Suppressor macrophage (primary cell): ENCODE measurements around the gene HOXA6.

ENCODE experiments used
- DNase-seq, 4 experiments: peaks; one replicate each; pipeline ENCODE4 v3.0.0-alpha.2; 2020 to 2022

HOXA6 gene

DNA sequence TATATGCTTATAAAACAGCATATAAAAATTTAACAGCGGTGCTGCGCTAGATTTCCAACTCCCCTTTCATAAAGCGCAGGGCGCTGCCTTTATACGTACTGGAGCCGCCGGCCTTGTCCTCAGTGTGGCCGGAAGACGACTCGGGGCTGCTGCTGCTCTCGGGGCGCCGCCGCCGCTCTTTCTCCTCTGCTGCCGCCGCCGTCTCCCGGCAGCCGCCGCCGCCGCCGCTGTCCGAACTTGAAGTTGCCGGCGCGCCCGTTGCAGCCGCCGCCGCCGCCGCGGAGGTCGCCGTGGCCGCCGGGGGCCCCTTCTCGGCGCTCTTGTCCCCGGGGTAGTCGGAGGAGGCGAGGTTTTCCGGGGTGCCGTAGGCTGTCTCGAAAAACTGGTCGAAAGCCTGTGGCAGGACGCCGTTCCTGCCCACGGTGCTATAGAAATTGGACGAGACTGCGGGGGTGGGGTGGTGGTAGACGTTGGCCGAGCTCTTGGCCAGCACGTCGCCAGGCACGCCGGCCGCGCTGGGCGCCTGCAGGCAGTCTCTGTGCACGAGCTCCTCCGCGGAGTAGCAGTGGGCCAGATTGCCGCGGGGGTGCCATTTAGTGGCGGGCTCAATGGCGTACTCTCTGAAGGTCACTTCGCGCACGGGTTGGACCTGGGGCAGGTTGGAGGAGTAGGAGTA is 36.9 kb upstream of the HOXA6 start:
- peak in 3 of 4 experiments; percentile 47 to 73 (median 66) for DNase-seq

DNA sequence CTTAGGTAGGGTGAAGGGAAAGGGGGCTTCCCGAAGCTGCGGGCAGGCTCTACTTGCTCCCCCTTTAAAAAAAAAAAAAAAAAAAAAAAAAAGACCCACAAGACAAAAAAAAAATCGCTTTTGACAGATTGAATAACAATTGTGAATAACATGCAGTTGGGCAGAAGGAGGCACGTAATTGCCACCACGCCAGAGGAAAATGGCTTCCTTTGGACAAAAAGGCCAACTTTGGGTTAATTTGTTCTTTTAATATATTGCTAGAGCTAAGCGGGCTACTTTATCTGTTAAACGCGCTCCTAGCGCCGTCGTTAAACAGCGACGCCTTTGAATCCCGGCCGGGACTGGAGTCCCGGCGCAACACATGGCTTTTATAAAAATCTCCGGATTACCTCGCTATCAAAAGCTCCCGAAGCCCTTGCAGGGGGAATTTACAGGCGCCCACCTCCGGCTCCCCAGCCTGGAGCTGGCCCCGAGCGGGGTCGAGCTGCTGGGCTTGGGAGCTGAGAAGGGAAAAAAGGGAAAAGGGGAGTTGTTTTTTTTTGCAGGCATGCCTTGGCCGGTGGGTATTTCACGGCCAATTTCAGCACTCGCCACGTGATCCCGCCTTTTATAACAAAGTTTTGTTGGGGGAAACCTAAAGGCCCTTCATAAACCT is 36.2 kb upstream of the HOXA6 start:
- peak in 1 of 4 experiments; percentile 52 for DNase-seq

DNA sequence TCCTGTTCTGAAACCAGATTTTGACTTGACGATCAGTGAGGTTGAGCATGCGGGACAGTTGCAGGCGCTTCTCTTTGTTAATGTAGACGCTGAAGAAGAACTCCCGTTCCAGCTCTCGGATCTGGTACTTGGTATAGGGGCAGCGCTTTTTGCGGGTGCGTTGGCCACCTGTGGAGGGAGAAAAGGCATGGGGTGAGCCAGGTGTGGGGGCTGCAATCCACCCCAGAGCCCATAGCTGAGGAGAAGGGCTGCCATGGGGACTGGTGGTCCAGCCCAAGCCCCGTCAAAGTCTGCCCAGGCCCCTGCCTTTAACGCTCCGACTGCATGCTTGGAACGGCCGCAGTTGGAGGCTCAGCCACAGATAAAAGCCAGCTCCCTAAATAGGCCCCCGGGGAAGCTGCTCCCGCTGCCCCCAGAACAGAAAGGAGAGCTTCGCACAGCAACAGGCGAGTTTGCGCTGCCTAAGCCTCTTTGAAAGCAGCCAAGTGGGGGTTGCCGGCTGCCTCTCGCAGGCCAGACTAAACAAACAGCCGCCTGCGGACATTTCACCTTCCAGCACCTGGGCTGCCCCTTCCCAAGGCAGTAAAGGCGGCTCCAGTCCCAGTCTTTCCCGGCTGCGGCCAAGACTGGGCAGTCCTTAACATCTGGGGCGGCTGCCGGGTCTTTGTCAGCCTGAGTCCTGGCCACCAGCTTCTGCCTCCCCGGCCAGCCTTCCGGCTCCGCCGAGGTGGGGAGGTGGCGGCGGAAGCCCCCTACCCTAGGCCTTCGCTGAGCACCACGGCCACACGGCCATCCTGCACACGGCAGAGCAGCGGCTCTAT is 35.5 kb upstream of the HOXA6 start:
- DNase-seq = no peak

DNA sequence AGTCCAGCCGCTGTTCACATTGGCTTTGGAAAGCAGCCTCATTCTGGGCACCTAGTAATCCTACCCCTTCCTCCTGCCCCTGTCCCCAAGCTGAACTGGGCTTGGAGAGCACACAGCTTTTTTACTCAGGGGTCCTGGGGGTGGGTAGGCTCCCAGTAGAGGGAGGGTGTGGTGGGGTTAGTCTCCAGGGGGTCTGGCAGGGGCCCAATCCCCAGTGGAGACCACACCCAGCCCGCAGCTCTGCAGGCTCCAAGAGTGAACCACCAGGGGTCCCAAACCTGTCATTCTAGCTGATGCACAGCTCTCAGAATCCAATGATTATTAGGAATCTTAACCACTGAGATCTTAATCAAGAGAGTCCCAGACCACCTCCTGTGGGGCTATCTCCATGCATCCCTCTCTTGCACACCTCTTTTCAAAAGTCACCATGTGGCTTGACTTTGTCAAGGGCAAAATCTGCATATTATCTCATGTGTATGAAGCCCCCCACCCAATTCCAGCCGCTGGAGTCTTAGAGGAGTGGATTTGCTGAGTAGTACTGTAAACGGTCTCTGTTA is 34.8 kb upstream of the HOXA6 start:
- no peak for DNase-seq

DNA sequence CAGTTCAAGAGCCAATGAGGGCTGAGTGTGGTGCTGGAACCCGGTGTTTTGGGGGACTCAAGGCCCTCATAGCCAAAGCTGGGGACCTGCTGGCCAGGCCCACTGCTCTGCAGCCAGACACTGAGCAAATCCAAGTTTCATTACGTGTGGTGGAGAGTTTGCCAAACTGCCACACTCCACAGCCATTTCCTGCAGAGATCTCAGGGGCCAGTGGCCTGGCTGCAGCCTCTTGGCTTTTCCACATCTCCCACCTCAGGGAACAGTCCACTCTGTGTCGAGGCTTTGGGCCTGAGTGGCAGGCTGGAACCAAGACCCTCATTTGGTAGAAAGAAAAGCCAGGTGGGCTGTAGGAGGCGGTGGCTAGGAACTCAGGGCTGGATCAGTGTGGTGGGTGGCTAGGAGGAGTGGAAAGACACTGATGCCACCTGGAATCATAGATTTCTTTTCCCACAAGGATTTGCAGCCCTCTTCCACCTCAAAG is 34.3 kb upstream of the HOXA6 start:
- DNase-seq = no peak

DNA sequence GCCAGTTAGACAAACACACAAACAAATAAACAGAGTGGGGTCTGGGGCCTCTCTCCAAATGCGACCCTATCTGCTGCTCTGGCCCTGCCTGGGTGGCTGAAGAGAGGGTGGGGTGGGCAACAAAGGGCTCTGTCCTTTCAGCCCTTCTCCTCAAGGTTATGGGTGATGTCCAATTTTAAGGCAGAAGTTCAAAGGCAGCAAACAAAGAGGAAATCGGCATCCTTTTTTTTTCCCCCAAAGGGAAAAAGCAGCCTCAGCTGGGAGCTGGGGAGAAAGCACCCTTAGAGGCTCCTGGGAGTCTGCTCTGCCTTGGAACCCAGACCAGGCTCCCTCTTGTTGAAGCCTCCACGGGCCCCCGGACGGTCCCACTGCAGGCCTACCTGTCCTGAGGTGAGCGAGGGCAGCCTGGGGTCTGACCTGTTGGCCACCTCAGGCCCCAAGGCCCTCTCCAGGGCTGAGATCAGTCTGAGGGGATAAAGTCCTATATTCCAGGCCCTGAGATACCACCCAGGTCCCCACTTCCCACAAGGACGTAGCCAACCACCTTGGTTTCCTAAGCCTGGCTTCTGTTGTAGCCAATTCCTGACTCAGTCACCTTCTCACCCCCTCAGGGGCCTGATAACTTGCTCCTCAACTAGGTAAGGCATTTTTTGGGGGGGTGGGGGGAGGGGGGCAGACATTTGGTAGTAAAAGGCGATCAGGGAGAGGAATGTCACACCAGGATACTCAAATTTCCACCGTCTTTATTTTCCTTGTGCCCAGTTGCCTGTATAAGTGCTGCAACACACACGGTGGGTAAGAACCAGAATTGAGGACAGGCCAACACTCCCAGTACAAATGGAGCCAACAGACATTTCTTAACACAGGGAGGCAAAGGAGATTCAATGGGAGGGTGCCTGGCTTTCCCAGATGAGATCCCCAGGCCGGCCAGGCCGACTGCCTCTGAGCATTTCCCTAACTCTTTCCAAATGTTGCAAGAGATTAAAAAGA is 33.2 kb upstream of the HOXA6 start:
- no peak for DNase-seq

DNA sequence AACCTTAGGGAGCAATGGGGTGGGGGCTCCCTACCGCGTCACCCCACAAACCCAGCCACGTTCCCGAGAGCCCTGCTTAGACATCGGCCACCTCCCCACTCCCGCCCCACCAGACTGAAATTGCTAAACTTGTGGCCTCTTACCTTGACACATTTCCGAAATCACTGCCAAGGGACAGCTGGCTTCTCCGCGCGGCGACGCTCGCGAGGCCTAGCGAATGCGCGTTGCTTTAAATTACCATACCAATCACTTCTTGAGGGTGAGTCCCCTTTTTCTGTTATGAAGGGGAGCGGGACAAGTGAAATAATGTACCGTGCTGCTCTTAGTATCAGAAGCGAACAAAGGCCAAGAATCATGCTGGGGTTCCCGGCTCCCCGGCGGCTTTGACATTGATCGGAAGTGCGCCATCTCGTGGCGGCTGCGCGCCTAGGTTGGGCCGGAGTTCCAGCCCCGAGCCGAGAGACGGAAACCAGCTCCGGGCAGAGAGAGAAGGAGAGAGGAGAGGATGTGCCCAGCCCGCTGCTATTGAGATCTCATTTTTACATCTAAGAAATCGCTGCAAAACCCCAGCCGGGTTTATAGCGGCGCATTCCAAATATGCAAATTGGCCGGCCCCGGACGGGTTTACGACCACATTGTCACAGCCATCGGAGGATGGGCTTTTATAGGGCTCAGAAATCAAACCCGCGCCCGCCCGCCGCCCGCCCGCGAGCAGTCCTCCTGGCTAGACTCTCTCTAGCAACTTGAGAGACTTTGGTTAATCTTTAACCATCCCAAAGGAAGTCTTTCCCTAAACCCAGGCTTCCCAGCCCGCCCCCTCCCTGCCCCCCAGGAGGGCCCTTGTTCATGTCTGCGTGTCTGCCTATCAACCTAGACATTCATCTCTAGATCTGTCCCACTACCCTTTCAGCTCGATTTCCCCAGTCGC is 32.2 kb upstream of the HOXA6 start:
- DNase-seq = peak; percentile 76 to 89 (median 86)

DNA sequence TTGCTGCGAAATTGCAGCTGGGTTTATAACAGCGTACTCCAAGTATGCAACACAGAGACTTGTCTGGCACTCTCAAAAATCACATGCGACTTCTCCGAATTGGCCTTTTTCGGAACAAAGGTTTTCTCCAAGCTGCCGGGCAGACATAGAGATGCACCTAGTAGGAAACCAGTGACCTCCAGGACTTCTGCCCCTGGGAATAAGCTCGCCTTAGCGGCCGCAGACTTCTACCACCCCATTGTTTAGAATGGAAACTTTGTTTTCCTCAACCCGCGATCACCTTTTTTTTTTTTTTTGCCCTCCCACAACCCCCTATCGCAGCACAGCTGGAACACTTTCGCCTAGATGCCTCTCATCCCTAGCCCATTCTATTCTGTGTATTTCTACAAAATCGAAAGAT is 31.5 kb upstream of the HOXA6 start:
- DNase-seq = no peak

DNA sequence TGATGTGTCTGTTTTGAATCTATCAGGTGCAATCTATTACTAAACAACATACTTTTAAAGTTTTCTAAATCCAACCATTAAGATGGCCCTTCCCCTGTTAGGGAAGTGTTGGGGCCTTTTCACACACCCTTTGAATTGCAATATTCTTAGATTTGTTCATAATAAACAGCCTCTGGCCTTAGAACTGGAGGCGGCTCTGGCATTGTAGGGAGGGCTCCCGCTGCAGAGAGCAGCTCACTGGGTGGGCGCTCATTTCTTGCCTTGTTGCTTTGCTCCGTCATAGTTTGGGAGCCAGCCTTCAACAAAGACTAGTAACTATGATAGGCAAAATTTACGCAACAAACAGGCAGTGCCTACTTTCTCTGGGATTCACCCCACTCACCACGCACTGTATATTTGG is 30.8 kb upstream of the HOXA6 start:
- no peak for DNase-seq

DNA sequence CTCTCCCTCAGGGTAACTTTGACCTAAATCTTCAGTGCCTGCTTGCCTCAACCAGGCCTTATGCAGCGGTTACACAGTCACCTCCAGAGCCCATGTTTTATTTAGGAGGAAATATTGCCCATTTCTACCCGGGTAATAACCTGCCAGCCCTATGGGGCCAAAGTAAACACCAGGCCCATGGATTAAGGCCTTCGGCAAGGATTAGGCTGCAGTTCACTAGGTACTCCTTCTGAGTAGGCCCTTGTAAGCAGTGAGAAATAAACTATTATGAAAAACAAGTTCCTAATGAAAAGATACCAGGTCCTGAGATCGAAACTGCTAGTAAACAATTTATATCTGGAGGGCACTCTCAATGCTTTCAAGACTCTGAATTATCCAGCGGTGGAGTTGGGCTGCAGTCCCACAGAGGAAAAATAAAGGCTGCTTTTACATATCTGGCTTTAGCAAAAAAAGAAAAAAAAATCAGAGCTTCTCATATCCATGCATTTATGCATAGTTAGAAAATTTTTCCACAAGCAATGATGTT is 30.3 kb upstream of the HOXA6 start:
- DNase-seq = no peak

DNA sequence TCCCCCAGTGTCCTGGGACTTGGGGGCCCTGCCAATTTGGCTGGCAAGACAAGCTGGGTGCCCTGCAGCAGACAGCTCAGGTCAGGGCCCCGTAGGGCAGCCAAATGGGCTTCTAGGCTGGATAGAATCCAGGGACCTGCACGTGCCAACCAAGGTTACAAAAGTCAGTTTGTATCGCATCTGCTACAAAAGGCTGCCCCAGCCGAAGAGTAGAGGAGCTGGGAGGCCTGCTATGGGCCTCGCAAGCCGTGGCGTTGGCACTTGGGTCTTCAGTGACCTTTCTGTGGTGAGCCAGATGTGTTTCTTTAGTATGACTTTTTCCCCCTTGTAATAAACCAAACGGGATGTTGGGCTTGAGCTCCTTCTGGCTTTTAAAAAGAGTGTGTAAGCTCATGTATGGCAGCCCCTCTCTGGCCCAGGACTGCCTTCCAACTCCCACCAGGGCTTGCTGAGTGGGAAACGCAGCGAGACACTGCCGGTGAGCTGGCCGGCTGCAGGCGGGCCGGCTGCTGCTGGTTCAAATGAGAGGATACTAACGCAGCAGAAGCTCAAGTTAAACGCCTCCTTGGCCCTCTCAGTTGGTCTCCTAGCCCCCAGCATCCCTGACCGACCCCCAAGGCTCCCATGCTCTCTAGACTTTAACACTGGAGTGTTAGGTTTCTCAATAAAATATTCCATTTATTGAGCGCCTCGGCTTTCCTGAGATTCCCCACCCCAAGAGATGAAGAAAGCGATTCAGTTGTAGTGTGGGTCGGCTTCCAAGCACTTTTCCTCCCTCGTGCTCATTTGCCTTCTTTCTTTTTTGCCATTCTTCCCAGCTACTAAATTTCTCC is 29.6 kb upstream of the HOXA6 start:
- DNase-seq = no peak

DNA sequence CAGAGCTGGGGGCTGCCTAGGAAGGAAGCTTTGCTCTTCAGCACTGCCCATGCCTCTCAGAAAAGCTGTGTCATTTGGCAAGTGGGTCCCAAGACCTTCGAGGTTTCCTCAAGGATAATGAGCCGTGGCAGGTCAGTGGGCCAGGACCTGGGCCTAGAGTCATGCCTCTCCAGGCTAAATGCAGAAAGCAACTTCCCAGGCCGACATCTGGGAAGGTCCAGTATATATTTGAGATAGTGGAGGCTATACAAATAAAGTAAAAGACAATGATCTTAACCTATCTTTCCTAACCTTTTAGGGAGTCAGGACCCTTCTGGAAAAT is 28.9 kb upstream of the HOXA6 start:
- no peak for DNase-seq

DNA sequence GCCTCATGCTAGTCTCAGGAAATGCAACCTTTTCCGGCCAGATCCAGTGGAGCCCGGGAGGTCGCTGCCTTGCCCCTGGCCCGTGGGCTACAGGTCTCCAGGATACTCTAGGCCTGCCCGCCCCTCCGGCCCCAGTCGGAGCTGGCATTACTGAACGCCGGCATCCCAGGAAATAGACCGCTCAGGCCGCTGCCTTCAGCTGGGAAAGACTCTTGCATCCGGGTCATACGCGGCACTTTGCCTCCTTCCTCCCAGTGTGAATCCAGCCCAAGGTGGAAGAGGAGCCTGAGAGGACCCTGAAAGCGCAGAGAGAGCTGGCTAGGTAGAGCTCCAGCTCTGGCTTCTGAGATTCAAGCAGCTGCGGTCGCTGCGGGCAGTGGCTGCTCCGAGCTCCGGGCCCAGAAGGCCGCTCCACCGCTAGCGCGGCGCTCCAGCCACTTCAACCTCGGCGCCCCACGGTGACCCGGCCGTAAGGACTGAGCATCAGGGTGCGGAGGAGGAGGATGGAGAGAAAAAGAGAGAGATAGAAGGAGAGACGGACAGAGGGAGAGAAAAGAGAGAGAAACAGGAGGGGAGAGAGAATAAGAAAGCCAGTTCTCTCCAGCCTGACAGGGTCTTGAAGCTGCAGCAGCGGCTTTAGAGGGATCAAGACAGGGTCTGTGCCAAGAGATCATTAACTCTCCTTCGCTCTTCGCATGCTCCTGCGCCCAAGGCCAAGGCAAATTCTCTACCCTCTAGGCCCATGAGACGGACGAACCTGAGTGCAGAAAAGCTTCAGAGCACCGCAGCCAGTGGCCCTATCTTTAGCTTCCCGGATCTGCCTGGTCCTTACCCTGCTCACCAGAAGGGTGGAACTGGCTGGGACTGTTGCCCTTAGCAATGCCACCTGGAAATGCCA is 28.3 kb upstream of the HOXA6 start:
- DNase-seq = no peak

DNA sequence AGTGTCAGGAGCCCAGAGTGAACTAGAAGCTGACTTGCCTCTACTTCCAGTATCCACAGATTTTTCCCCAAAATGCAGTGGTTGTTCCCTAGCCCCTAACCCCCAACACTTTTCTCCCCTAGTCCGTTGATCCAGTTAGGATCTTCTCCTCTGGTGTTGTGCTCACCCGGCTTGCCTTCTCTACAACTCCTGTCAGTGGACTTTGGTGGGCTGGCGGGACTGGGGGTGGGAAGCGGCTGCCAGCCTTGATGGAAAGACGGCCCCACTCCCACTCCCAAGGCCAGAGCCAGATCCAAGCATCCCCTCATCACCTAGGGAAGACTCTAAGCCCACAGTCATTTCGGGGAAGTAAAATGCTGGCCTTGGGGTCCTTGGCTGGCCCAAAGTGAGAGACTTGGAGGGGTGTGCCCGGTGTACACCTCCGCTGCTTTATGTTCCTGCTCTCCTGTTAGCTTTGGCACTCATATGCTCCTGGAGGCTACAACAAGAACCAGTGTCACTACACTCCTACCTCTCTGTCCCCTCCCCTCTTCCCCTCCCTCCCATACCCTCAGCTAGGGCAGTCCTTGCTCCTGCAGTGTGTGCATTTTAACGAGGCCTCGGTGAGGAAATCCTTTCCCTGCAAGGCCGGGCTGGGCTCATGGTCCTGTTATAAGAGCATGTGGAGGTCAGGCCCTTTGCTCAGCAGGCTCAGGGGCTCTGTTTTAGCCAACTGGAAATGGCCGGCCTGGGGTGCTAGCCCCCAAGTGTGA is 27.5 kb upstream of the HOXA6 start:
- no peak for DNase-seq

DNA sequence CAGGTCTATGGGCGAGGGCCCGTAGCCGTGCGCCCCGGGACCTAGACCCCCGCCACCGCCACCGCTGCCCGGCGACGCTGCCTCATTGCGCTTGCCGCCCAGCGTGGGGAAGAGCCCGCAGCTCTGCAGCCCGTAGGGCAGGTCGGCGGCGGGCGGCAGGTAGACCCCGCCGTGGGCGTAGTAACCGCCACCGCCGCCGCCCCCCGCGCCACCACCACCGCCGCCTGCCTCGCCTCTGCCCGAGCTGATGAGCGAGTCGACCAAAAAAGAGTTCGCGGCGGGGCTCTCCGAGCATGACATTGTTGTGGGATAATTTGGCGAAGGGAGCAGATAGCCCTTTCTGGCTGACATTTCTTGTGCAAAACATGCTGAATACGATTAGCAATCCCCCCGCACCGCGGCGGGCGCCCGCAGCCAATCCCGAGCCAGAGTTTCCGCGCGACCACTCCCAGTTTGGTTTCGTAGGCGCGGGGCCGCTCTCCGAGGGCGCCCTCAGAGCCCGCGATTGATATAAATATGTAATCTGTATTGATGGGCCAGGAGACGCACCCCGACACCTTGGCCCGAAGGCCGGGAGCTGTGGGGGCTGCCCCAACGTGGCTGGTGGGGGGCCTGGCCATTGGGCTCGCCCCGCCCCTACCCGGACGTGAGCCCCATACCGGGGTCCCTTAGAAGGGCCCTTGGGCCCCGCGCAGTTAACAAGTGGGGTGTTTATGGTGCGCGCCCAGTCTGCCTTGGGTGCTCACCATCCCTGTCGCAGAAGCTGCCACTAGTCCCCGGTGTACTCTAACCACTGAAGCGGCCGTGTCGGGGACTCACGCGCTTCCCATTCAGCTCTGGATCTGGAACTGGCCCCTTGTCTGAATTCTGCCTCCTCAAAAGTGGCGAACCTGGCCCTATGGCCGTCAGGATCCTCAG is 26.6 kb upstream of the HOXA6 start, which contains the start of gene HOXA10:
Gene HOXA10, minus strand, starts transcription at position 365 of the 918 bp plus-strand sequence. Its CDS starts 14 bp downstream, at position 351.
- peak in 1 of 4 experiments; percentile 6 for DNase-seq

DNA sequence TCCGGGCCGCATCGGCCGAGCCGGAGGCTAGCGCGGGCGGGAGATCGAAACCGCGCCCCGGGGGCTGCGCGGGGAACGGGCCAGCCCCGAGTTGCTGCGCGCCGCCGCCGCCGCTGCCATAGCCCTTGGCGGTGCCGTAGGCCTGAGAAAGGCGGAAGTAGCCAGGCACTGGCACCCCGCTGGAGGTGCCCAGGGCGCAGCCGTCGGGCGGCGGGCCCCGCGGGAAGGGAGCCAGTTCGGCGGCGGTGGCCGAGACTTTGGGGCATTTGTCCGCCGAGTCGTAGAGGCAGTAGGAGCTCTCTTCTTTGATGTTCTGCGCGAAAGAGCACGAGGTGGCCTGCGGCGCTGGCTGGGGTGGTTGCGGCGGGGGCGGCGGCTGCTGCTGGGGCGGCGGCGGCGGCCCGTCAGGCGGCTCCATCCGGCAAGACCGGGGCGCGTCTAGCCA is 26.0 kb upstream of the HOXA6 start:
- peak; percentile 62 to 84 (median 74) for DNase-seq
